ENCODE measurements around the gene AHSA1. TPM values are rescaled to one million over a fixed set of nuclear protein-coding genes. Genes with fewer than 3 reads are reported as not detected.

The AHSA1 gene
- polyA plus RNA-seq, 1 donor (not counting 4 experiments of a cell fraction or from before 2014, with no cell fraction given), result 247 TPM

DNA sequence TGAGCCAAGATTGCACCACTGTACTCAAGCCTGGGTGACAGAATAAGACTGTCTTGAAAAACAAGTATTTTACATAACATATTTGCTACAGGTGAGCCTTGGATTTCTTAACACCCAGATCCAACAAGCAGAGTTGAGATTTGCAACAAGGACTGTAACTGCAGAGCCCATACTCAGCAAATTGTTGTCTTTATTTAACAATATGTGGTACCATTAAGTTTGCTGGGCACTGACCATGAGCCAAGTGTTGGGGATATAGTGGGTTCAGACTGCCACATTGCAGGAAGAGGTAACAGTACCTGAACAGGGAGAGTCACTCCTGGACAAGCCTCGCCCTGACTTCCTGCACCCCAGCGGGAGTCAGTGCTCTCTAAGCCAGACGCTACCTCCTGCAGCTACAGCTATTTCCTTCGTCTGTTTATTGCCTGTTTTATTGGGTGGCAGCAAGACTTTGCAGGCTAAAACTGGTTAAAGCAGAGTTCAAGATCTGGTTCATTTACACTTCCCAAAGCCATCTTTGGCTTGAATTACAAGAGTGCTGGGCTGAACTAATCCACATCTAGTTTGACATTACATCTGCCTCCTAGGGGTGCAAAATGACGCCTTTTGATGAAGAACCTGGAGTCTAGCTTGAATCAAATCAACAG is 12.5 kb downstream of the AHSA1 start:
- no peak overlapping the region for H2AFZ ChIP-seq (ENCODE audit: control insufficient read depth, low read length)
- H3K4me1 ChIP-seq (ENCODE audit: control insufficient read depth, extremely low read depth, insufficient read depth, low read length), result no peaks in the 10 kb centered on the region
- no peak for FAIRE-seq
- H3K4me3 ChIP-seq (ENCODE audit: control insufficient read depth in 2 of 3, extremely low read depth in 1 of 3, insufficient read depth in 2 of 3, low read depth in 1 of 3, low read length in 3 of 3), result no peak overlapping the region
- no peak for DNase-seq (ENCODE audit: low read depth, low spot score)
- TF ChIP-seq, protein P1, sequence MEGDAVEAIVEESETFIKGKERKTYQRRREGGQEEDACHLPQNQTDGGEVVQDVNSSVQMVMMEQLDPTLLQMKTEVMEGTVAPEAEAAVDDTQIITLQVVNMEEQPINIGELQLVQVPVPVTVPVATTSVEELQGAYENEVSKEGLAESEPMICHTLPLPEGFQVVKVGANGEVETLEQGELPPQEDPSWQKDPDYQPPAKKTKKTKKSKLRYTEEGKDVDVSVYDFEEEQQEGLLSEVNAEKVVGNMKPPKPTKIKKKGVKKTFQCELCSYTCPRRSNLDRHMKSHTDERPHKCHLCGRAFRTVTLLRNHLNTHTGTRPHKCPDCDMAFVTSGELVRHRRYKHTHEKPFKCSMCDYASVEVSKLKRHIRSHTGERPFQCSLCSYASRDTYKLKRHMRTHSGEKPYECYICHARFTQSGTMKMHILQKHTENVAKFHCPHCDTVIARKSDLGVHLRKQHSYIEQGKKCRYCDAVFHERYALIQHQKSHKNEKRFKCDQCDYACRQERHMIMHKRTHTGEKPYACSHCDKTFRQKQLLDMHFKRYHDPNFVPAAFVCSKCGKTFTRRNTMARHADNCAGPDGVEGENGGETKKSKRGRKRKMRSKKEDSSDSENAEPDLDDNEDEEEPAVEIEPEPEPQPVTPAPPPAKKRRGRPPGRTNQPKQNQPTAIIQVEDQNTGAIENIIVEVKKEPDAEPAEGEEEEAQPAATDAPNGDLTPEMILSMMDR (optimal IDR thresholded peaks at IDR 0.05 in 1 of 3, IDR thresholded peaks at IDR 0.05 in 1 of 3, conservative IDR thresholded peaks at IDR 0.05 in 1 of 3; ENCODE audit: extremely low read depth in 1 of 3, insufficient read depth in 2 of 3, low read length in 3 of 3), result no peak
- TF ChIP-seq EZH2 (IDR thresholded peaks at IDR 0.05; ENCODE audit: low read length), result no peak
- H3K79me2 ChIP-seq (ENCODE audit: control insufficient read depth, insufficient read depth, low read length), result no peaks in the 10 kb centered on the region
- peaks cover 7% of the 10 kb centered on the region for H3K27me3 ChIP-seq (ENCODE audit: control insufficient read depth, extremely low read depth, insufficient read depth, low read length)
- H3K9ac ChIP-seq (ENCODE audit: control insufficient read depth, extremely low read depth, insufficient read depth, low read length), result no peak overlapping the region
- H3K9me1 ChIP-seq (ENCODE audit: control insufficient read depth, extremely low read depth, insufficient read depth, low read length), result no peaks in the 10 kb centered on the region
- H3K27ac ChIP-seq (ENCODE audit: control insufficient read depth, insufficient read depth, low read length), result no peak overlapping the region
- H3K4me2 ChIP-seq (ENCODE audit: control insufficient read depth, extremely low read depth, insufficient read depth, low read depth, low read length), result no peak overlapping the region
- H4K20me1 ChIP-seq (ENCODE audit: control insufficient read depth, extremely low read depth, insufficient read depth, low read length), result no peaks in the 10 kb centered on the region
- H3K9me3 ChIP-seq (ENCODE audit: control insufficient read depth, low read depth, low read length), result no peaks in the 10 kb centered on the region
- peaks cover 14 to 19% of the 10 kb centered on the region in 2 experiments for H3K36me3 ChIP-seq (ENCODE audit: control insufficient read depth in 2 of 2, extremely low read depth in 1 of 2, insufficient read depth in 2 of 2, low read length in 2 of 2)
- dilution Hi-C loops (cut with MboI; ENCODE audit: extremely low pct_ligation_motif_present, low sequenced_read_pairs), result no loop called here

DNA sequence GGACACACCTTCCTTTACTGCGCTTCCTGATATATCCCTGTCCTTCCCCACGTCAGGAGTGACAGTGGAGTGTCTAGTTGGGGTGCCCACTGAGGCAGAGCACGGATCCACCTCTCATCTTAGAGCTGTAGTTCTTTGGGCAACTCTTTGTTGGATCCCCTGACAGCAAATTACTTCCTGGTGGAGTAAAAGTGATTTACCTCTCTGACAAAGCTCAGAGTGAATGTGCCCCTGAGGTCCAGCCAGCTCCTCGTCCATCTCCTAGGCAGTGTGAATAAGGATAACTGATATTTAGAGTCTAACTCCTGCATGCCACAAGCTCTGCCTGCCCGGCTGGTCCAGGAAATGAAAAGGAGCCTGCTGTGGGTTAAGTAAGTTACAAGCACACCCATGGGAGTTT is 16.0 kb downstream of the AHSA1 start:
- Histone ChIP-seq H3K4me2 (ENCODE audit: control insufficient read depth, extremely low read depth, insufficient read depth, low read depth, low read length) (no peak overlapping the region), H3K9ac (ENCODE audit: control insufficient read depth, extremely low read depth, insufficient read depth, low read length) (no peak overlapping the region), H3K4me3 (ENCODE audit: control insufficient read depth in 2 of 3, extremely low read depth in 1 of 3, insufficient read depth in 2 of 3, low read depth in 1 of 3, low read length in 3 of 3) (no peak overlapping the region), H4K20me1 (ENCODE audit: control insufficient read depth, extremely low read depth, insufficient read depth, low read length) (no peaks in the 10 kb centered on the region), H2AFZ (ENCODE audit: control insufficient read depth, low read length) (no peak overlapping the region), H3K27ac (ENCODE audit: control insufficient read depth, insufficient read depth, low read length) (no peak overlapping the region), H3K36me3 (ENCODE audit: control insufficient read depth in 2 of 2, extremely low read depth in 1 of 2, insufficient read depth in 2 of 2, low read length in 2 of 2) (peaks cover 0 to 2% of the 10 kb centered on the region in 2 experiments), H3K9me3 (ENCODE audit: control insufficient read depth, low read depth, low read length) (no peaks in the 10 kb centered on the region), H3K79me2 (ENCODE audit: control insufficient read depth, insufficient read depth, low read length) (no peaks in the 10 kb centered on the region), H3K4me1 (ENCODE audit: control insufficient read depth, extremely low read depth, insufficient read depth, low read length) (no peaks in the 10 kb centered on the region), H3K27me3 (ENCODE audit: control insufficient read depth, extremely low read depth, insufficient read depth, low read length) (peaks cover 7% of the 10 kb centered on the region), H3K9me1 (ENCODE audit: control insufficient read depth, extremely low read depth, insufficient read depth, low read length) (no peaks in the 10 kb centered on the region)
- DNase-seq (ENCODE audit: low read depth, low spot score) (no peak), FAIRE-seq (no peak)
- dilution Hi-C loops (cut with MboI; ENCODE audit: extremely low pct_ligation_motif_present, low sequenced_read_pairs), result no loop called here
- TF ChIP-seq, protein P1 (optimal IDR thresholded peaks at IDR 0.05 in 1 of 3, IDR thresholded peaks at IDR 0.05 in 1 of 3, conservative IDR thresholded peaks at IDR 0.05 in 1 of 3; ENCODE audit: extremely low read depth in 1 of 3, insufficient read depth in 2 of 3, low read length in 3 of 3), result no peak
- no peak for TF ChIP-seq EZH2 (IDR thresholded peaks at IDR 0.05; ENCODE audit: low read length)

Measured in keratinocyte (primary cell).